ENCODE results near the gene MARCHF3. TPM values are rescaled to one million over a fixed set of nuclear protein-coding genes. Genes with fewer than 3 reads are reported as not detected.
"Not testable (repeated sequence)": the region's sequence is repeated elsewhere in the genome, so short reads cannot be mapped to it uniquely, and the experiment has no call there.

Gene MARCHF3
- total and polyA plus RNA-seq, 8 donors = 2.8 to 7.5 (median 3.9) TPM

- H3K4me1 ChIP-seq = no peaks in the 10 kb centered on the region
- no peaks in the 10 kb centered on the region for H3K27me3 ChIP-seq
- H3K36me3 ChIP-seq = no peaks in the 10 kb centered on the region
- DNase-seq (no peak), ATAC-seq (no peak), FAIRE-seq (no peak)
- WGBS, 2 donors = 76 to 90% methylated on average over 2 of the region's 2 CpGs
- no peak overlapping the region for H3K27ac ChIP-seq
- no peak for TF ChIP-seq CTCF (IDR thresholded peaks at IDR 0.05)
- H3K9me3 ChIP-seq = no peaks in the 10 kb centered on the region
- no peak overlapping the region for H3K4me3 ChIP-seq
- intact Hi-C loops (cut with DNase I) = no loop called here
Observed at GRCh38 chr5:127010362-127010761, 20.0 kb downstream of the MARCHF3 start.

- Histone ChIP-seq H3K36me3 (no peaks in the 10 kb centered on the region), H3K4me1 (no peaks in the 10 kb centered on the region), H3K27ac (no peak overlapping the region), H3K27me3 (no peaks in the 10 kb centered on the region), H3K9me3 (no peaks in the 10 kb centered on the region), H3K4me3 (no peak overlapping the region)
- WGBS, 2 donors = 82 to 92% methylated on average over 1 of the region's 1 CpG
- FAIRE-seq (no peak), ATAC-seq (no peak), DNase-seq (no peak)
- intact Hi-C loops (cut with DNase I) = no loop called here
- no peak for TF ChIP-seq CTCF (IDR thresholded peaks at IDR 0.05)
Observed at GRCh38 chr5:127009784-127010183, 20.6 kb downstream of the MARCHF3 start.

- H3K4me1 ChIP-seq = peaks cover 0 to 7% (median 4%) of the 10 kb centered on the region in 3 donors
- no peaks in the 10 kb centered on the region for H3K36me3 ChIP-seq
- no peak for TF ChIP-seq CTCF (IDR thresholded peaks at IDR 0.05)
- H3K27ac ChIP-seq = no peak overlapping the region
- ATAC-seq (no peak), FAIRE-seq (no peak), DNase-seq (no peak)
- no peak overlapping the region for H3K4me3 ChIP-seq
- intact Hi-C loops (cut with DNase I) = no loop called here
- no peaks in the 10 kb centered on the region for H3K9me3 ChIP-seq
- WGBS, 2 donors = 69 to 77% methylated on average over 6 of the region's 6 CpGs
- no peaks in the 10 kb centered on the region for H3K27me3 ChIP-seq
Observed at GRCh38 chr5:127008300-127008975, 21.9 kb downstream of the MARCHF3 start.

- WGBS, 2 donors = 60 to 69% methylated on average over 1 of the region's 1 CpG
- H3K27ac ChIP-seq = no peak overlapping the region
- H3K9me3 ChIP-seq = no peaks in the 10 kb centered on the region
- no peak for DNase-seq
- intact Hi-C loops (cut with DNase I) = no loop called here
- H3K27me3 ChIP-seq = no peaks in the 10 kb centered on the region
- H3K4me1 ChIP-seq = peaks cover 0 to 7% (median 4%) of the 10 kb centered on the region in 3 donors
- no peak overlapping the region for H3K4me3 ChIP-seq
- H3K36me3 ChIP-seq = no peaks in the 10 kb centered on the region
- no peak for TF ChIP-seq CTCF (IDR thresholded peaks at IDR 0.05)
- no peak for FAIRE-seq
- ATAC-seq = no peak
Observed at GRCh38 chr5:127007522-127007921, 22.8 kb downstream of the MARCHF3 start.

- no peak for TF ChIP-seq CTCF (IDR thresholded peaks at IDR 0.05)
- DNase-seq (no peak), FAIRE-seq (peak; percentile 32), ATAC-seq (no peak)
- no peaks in the 10 kb centered on the region for H3K27me3 ChIP-seq
- H3K27ac ChIP-seq = no peak overlapping the region
- H3K9me3 ChIP-seq = no peaks in the 10 kb centered on the region
- no peaks in the 10 kb centered on the region for H3K36me3 ChIP-seq
- peaks cover 0 to 7% (median 4%) of the 10 kb centered on the region in 3 donors for H3K4me1 ChIP-seq
- H3K4me3 ChIP-seq = no peak overlapping the region
- 79 to 84% methylated on average over 5 of the region's 5 CpGs for WGBS, 2 donors
- intact Hi-C loops (cut with DNase I) = no loop called here
Observed at GRCh38 chr5:127006744-127007143, 23.6 kb downstream of the MARCHF3 start.

- intact Hi-C loops (cut with DNase I); DNase-seq; FAIRE-seq; H3K36me3 ChIP-seq; H3K4me1 ChIP-seq; H3K27ac ChIP-seq; H3K4me3 ChIP-seq; H3K27me3 ChIP-seq; ATAC-seq; H3K9me3 ChIP-seq: not testable (repeated sequence)
- whole genome bisulfite sequencing, 2 donors = 76 to 78% methylated on average over 3 of the region's 3 CpGs
Observed at GRCh38 chr5:127005282-127005681, 25.1 kb downstream of the MARCHF3 start.

All from pancreas (tissue), 10 donors.